Endodermal cell (in vitro differentiated cells): ENCODE data around the gene LLCFC1. TPM values are rescaled to one million over a fixed set of nuclear protein-coding genes. Genes with fewer than 3 reads are reported as not detected.

ENCODE experiments used
- DNase-seq: peaks from one replicate; pipeline ENCODE4 v3.0.0-alpha.2; 2017
- H3K27ac ChIP-seq: 2 replicates; pipeline ENCODE4 v1.5.1; 2013; ENCODE audit warnings: mild to moderate bottlenecking, low read depth, low read length, moderate library complexity
- H3K27me3 ChIP-seq: 2 replicates; pipeline ENCODE4 v1.6.1; 2013; ENCODE audit warnings: mild to moderate bottlenecking, low read length, moderate library complexity; ENCODE audit not compliant: insufficient read depth, control insufficient read depth, poor library complexity, severe bottlenecking
- H3K36me3 ChIP-seq: 2 replicates; pipeline ENCODE4 v1.7.0; 2013; ENCODE audit warnings: mild to moderate bottlenecking, low read length, moderate library complexity; ENCODE audit not compliant: control insufficient read depth, insufficient read depth
- H3K4me1 ChIP-seq: one replicate; pipeline ENCODE4 v1.7.0; 2013; ENCODE audit warnings: low read length; ENCODE audit not compliant: control insufficient read depth, insufficient read depth
- H3K4me3 ChIP-seq: 2 replicates; pipeline ENCODE4 v1.5.1; 2013; ENCODE audit warnings: mild to moderate bottlenecking, low read length, moderate library complexity
- H3K9ac ChIP-seq: 2 replicates; pipeline ENCODE4 v1.6.1; 2013; ENCODE audit warnings: mild to moderate bottlenecking, low read length, moderate library complexity; ENCODE audit not compliant: poor library complexity, severe bottlenecking; ENCODE audit errors: extremely low read depth
- H3K9me3 ChIP-seq: 2 replicates; pipeline ENCODE4 v1.6.1; 2013; ENCODE audit warnings: mild to moderate bottlenecking, low read length, moderate library complexity; ENCODE audit not compliant: control insufficient read depth
- H3K27ac Mint-ChIP-seq: 2 replicates; pipeline ENCODE4 v1.8.0; 2020; ENCODE audit warnings: mixed read lengths
- H3K27me3 Mint-ChIP-seq: 2 replicates; pipeline ENCODE4 v1.8.0; 2021; ENCODE audit warnings: mild to moderate bottlenecking, mixed read lengths; ENCODE audit not compliant: insufficient read depth
- H3K36me3 Mint-ChIP-seq: 2 replicates; pipeline ENCODE4 v1.8.0; 2020; ENCODE audit warnings: low read depth, mixed read lengths
- H3K4me1 Mint-ChIP-seq: 2 replicates; pipeline ENCODE4 v1.8.0; 2020; ENCODE audit warnings: mixed read lengths
- H3K4me3 Mint-ChIP-seq: 2 replicates; pipeline ENCODE4 v1.8.0; 2020; ENCODE audit warnings: mild to moderate bottlenecking, moderate library complexity, mixed read lengths
- H3K9me3 Mint-ChIP-seq: 2 replicates; pipeline ENCODE4 v1.8.0; 2020; ENCODE audit warnings: mild to moderate bottlenecking, mixed read lengths
- CTCF ChIP-seq: fragments of 200-600 bp; sonication (generic); conservative IDR thresholded peaks from 2 replicates; pipeline ENCODE4 v1.5.0; 2021; ENCODE audit warnings: antibody characterized with exemption, mild to moderate bottlenecking
- WGBS, 2 experiments: methylation state at CpG; one replicate each; pipeline versions ENCODE4 v1.1.5 to v1.1.7; 2013; ENCODE audit warnings: missing lambda C conversion rate in 2 of 2, mixed read lengths in 1 of 2; ENCODE audit not compliant: insufficient coverage in 1 of 2, insufficient read length in 1 of 2; 5-methylcytosine and 5-hydroxymethylcytosine counted together
- long read RNA-seq, 4 experiments: library from polyadenylated mRNA in 2 of 4; library from RNA in 1 of 4; library from capped mRNA in 1 of 4; stranded (forward) in 3 of 4; unstranded in 1 of 4; transcript quantifications; one replicate each; pipeline ENCODE4 v2.0.0, GENCODE V29; 2020 to 2021; ENCODE audit warnings: inconsistent platforms in 1 of 4
- polyA plus RNA-seq, 2 experiments: library from polyadenylated mRNA; stranded (reverse); fragments of 50-300 nt; gene quantifications; one replicate each; pipeline ENCODE4 v1.2.3, GENCODE V29; 2013
- total RNA-seq, 2 donors: library from RNA; stranded (reverse); fragmentation: NEBNext Ultra II Directional in 1 of 2; extraction: Animal tissue kit (Norgen Biotek cat#: 25700) in 1 of 2; gene quantifications; 2 replicates in 1 of 2; 3 replicates in 1 of 2; pipeline ENCODE4 v1.2.1, GENCODE V29; 2021

Gene LLCFC1
- not detected for total RNA-seq
- polyA plus RNA-seq (2013, experiment 1 of 2), result not detected
- polyA plus RNA-seq (2013, experiment 2 of 2), result not detected
- long read RNA-seq, experiment 1, result 0 reads
- long read RNA-seq, experiment 2, result 0 reads
- long read RNA-seq, experiment 3, result 0 reads
- long read RNA-seq, experiment 4, result 0 reads

DNA sequence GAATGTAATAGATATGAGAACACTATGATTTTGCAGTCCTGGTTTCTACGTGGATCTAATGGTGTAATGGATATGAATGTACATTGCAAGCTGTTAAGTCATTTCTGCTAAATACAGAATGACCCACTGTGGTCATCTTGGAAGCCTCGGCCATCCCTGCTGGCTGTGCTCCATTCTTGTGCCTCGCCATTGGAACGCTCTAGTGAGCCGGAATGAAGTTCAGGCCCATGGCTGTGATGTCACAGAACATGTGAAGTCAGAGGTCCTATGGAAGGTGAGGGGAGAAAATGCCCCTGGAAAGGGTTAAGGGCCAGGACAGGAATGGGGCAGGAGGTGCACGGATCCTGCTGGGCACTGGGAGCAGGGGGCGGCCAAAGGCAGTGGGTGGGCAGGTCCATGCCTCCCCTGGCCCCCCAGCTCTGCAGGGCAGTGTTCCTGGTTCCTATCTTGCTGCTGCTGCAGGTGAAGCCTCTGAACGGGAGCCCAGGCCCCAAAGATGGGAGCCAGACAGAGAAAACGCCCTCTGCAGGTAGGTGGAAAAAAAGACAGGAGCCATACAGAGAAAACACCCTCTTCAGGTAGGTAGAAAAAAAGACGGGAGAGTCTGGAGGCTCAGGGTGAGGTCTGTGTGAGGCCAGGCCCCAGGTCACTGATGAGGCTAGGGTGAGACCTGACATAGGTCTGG lies at the start of gene LLCFC1:
LLCFC1 (plus strand) TSS at position 259 of the 685 bp plus-strand sequence; CDS start at position 397, 138 bp downstream.
- DNase-seq, result peak; percentile 86
- Histone ChIP-seq H3K27ac (no peak within 1 kb of the TSS), H3K4me3 (no peak within 1 kb of the TSS), H3K9me3 (no peaks in the 10 kb centered on the region), H3K4me1 (no peaks in the 10 kb centered on the region), H3K36me3 (no peaks in the 10 kb centered on the region), H3K27me3 (no peaks in the 10 kb centered on the region), H3K9ac (no peak within 1 kb of the TSS)
- H3K27ac Mint-ChIP-seq, result no peak within 1 kb of the TSS
- H3K4me3 Mint-ChIP-seq, result no peak within 1 kb of the TSS
- H3K27me3 Mint-ChIP-seq, result peaks cover 2% of the 10 kb centered on the region
- TF ChIP-seq CTCF, result peak; percentile 81
- peaks cover 39% of the 10 kb centered on the region for H3K36me3 Mint-ChIP-seq
- no peaks in the 10 kb centered on the region for H3K9me3 Mint-ChIP-seq
- no peaks in the 10 kb centered on the region for H3K4me1 Mint-ChIP-seq
- 68 to 81% methylated on average over 7 to 10 of the region's 10 CpGs for WGBS, 2 experiments

GRCh38 chr7:142889816-142890215 lies 49.5 kb upstream of the LLCFC1 start:
- 86% methylated on average over 3 of the region's 3 CpGs; no CpG with 5 or more reads in 1 of the 2 experiments for WGBS, 2 experiments
- Mint-ChIP-seq H3K36me3 (no peaks in the 10 kb centered on the region), H3K27me3 (peaks cover 27% of the 10 kb centered on the region), H3K9me3 (peaks cover 4% of the 10 kb centered on the region), H3K27ac (no peak overlapping the region), H3K4me3 (no peak overlapping the region), H3K4me1 (peaks cover 14% of the 10 kb centered on the region)
- H3K9me3 ChIP-seq, result no peaks in the 10 kb centered on the region
- no peak overlapping the region for H3K4me3 ChIP-seq
- TF ChIP-seq CTCF, result no peak
- no peaks in the 10 kb centered on the region for H3K27me3 ChIP-seq
- H3K9ac ChIP-seq, result no peak overlapping the region
- peak; percentile 19 for DNase-seq
- no peak overlapping the region for H3K27ac ChIP-seq
- no peaks in the 10 kb centered on the region for H3K4me1 ChIP-seq
- no peaks in the 10 kb centered on the region for H3K36me3 ChIP-seq

DNA sequence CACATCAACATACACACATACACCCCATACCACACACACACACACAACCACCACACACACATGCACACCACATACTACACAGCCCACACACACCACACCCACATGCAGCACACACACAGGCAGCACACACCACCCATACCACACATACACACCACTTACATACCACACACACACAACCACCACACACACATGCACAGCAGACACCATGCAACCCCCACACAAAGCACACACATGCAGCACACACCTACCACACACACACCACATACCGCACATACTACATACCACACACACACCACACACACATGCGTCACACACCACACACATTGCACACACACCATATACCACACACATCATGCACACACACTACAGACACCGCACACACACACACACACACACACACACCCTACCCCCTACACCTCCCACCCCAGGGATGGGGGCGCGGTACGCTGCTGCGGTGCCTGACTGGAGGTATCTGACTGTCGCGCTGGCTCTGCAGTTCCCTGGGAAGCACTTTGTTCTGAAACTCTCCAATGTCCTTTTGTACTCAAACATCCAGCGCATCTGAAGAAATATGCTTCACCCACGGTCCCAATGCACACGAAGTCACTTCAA lies 48.3 kb upstream of the LLCFC1 start:
- Histone ChIP-seq H3K4me1 (no peaks in the 10 kb centered on the region), H3K27me3 (no peaks in the 10 kb centered on the region), H3K36me3 (no peaks in the 10 kb centered on the region), H3K9me3 (no peaks in the 10 kb centered on the region), H3K9ac (no peak overlapping the region), H3K4me3 (no peak overlapping the region), H3K27ac (no peak overlapping the region)
- Mint-ChIP-seq H3K27me3 (peaks cover 28% of the 10 kb centered on the region), H3K9me3 (peaks cover 4% of the 10 kb centered on the region), H3K27ac (no peak overlapping the region), H3K36me3 (no peaks in the 10 kb centered on the region), H3K4me1 (peaks cover 15% of the 10 kb centered on the region), H3K4me3 (no peak overlapping the region)
- no peak for DNase-seq
- 91% methylated on average over 5 to 12 of the region's 12 CpGs for WGBS, 2 experiments
- no peak for TF ChIP-seq CTCF
